K562 (cell line): ENCODE measurements around the gene FSTL4. TPM values are rescaled to one million over a fixed set of nuclear protein-coding genes. Genes with fewer than 3 reads are reported as not detected.

Experiments used
- ATF3 ChIP-seq, 2 experiments: fragments of 450-650 bp in 1 of 2; sonication (generic) in 1 of 2; formaldehyde crosslinking in 1 of 2; IDR thresholded peaks in 1 of 2; conservative IDR thresholded peaks in 1 of 2; 2 replicates each; pipeline versions ENCODE4 v1.6.1 to v1.8.1; 2016 to 2023; ENCODE audit warnings: mild to moderate bottlenecking in 2 of 2, moderate library complexity in 2 of 2, inconsistent platforms in 1 of 2, missing genetic modification reagents in 1 of 2
- CEBPG ChIP-seq, 3 experiments: fragments of 200-800 bp in 1 of 3; sonication (Bioruptor generic) in 1 of 3; sonication (generic) in 1 of 3; formaldehyde crosslinking in 1 of 3; IDR thresholded peaks in 2 of 3; conservative IDR thresholded peaks in 1 of 3; 2 replicates each; pipeline versions ENCODE4 v1.6.1 to v1.8.0; 2016 to 2022; ENCODE audit warnings: missing compliant biosample characterization in 2 of 3, missing genetic modification characterization in 2 of 3, mild to moderate bottlenecking in 1 of 3, missing genetic modification reagents in 1 of 3
- CHAMP1 ChIP-seq: fragments of 450-650 bp; IDR thresholded peaks from 2 replicates; pipeline ENCODE4 v1.6.1; 2016; ENCODE audit warnings: mild to moderate bottlenecking
- CTCF ChIP-seq, 3 experiments: IDR thresholded peaks in 2 of 3; conservative IDR thresholded peaks in 1 of 3; 2 replicates each; pipeline ENCODE4 v1.5.1; 2011 to 2012; ENCODE audit warnings: low read length in 3 of 3, mild to moderate bottlenecking in 3 of 3, control low read depth in 2 of 3, improper control_type of control experiment in 1 of 3, inconsistent platforms in 1 of 3, low read depth in 1 of 3, mixed read lengths in 1 of 3, moderate library complexity in 1 of 3; ENCODE audit not compliant: insufficient read depth in 2 of 3
- ESRRB ChIP-seq: fragments of 250-450 bp; sonication (Bioruptor Pico); IDR thresholded peaks from 2 replicates; pipeline ENCODE4 v1.5.0; 2020; ENCODE audit warnings: mild to moderate bottlenecking, moderate library complexity, borderline replicate concordance
- HDAC1 ChIP-seq, 2 experiments: fragments of 450-650 bp; IDR thresholded peaks; 2 replicates each; pipeline ENCODE4 v1.6.1; 2016 to 2017; ENCODE audit warnings: inconsistent platforms in 1 of 2, mild to moderate bottlenecking in 1 of 2, moderate library complexity in 1 of 2
- MYNN ChIP-seq, 2 experiments: sonication (generic); formaldehyde crosslinking in 1 of 2; IDR thresholded peaks; 2 replicates each; pipeline versions ENCODE4 v1.5.0 to v1.6.1; 2016 to 2020; ENCODE audit warnings: antibody characterized with exemption in 1 of 2, missing genetic modification reagents in 1 of 2
- NFE2L1 ChIP-seq: fragments of 450-650 bp; IDR thresholded peaks from 2 replicates; pipeline ENCODE4 v1.6.1; 2016; ENCODE audit warnings: missing genetic modification characterization, low read depth, mild to moderate bottlenecking, missing compliant biosample characterization, moderate library complexity, borderline replicate concordance
- NR4A1 ChIP-seq, 2 experiments: fragments of 250-450 bp in 1 of 2; fragments of 450-650 bp in 1 of 2; sonication (Bioruptor Pico) in 1 of 2; IDR thresholded peaks; 2 replicates each; pipeline versions ENCODE4 v1.4.0 to v1.6.1; 2016 to 2020; ENCODE audit warnings: mild to moderate bottlenecking in 2 of 2, missing compliant biosample characterization in 1 of 2, missing genetic modification characterization in 1 of 2, moderate library complexity in 1 of 2
- STAT6 ChIP-seq: sonication (generic); formaldehyde crosslinking; IDR thresholded peaks from 2 replicates; pipeline ENCODE4 v1.8.1; 2023; ENCODE audit warnings: mild to moderate bottlenecking, missing genetic modification reagents
- USF2 ChIP-seq: sonication (generic); formaldehyde crosslinking; IDR thresholded peaks from 2 replicates; pipeline ENCODE4 v1.5.0; 2020; ENCODE audit warnings: missing genetic modification reagents
- ZKSCAN1 ChIP-seq: fragments of 150-350 bp; IDR thresholded peaks from 2 replicates; pipeline ENCODE4 v1.6.1; 2016; ENCODE audit warnings: low read depth, low read length
- ZNF507 ChIP-seq: conservative IDR thresholded peaks from 2 replicates; pipeline ENCODE4 v1.6.1; 2017; ENCODE audit warnings: missing genetic modification characterization, missing compliant biosample characterization
- polyA plus RNA-seq, 8 experiments: library from polyadenylated mRNA; depleted of rRNA in 4 of 8; stranded (reverse) in 5 of 8; unstranded in 3 of 8; fragments of >200 nt; fragmentation: Nextera tagmentation in 2 of 8; fragmentation: Illumina TruSeq in 1 of 8; extraction: Ambion mirVana in 2 of 8; extraction: Trizol in 1 of 8; gene quantifications; 2 replicates each; pipeline versions ENCODE4 v1.2.1 to v1.2.3, GENCODE V29; 2011 to 2014; ENCODE audit warnings: inconsistent platforms in 1 of 8, missing spikeins in 1 of 8
- total RNA-seq, 7 experiments: library from RNA; depleted of rRNA in 6 of 7; stranded (reverse); fragments of >200 nt in 6 of 7; fragmentation: Illumina TruSeq in 2 of 7; extraction: Trizol in 2 of 7; gene quantifications; 2 replicates each; pipeline versions ENCODE4 v1.2.1 to v1.2.3, GENCODE V29; 2011 to 2021; ENCODE audit warnings: low replicate concordance in 1 of 7

FSTL4 gene
- total and polyA plus RNA-seq, 9 of the 15 experiments (the other 6 are each of a cell fraction or from before 2014, with no cell fraction given) = 0.08 to 0.18 (median 0.10) TPM; not detected in 5

GRCh38 chr5:133240425-133241091 is 371.8 kb downstream of the FSTL4 start (continued):
- TF ChIP-seq ZKSCAN1 (peak; percentile 46; the same call in 1 of the 2 replicates), ATF3 (IDR thresholded peaks at IDR 0.05) (peak; percentile 100), ATF3 (CRISPR knock-in tag; conservative IDR thresholded peaks at IDR 0.05) (peak; percentile 99), HDAC1 (IDR thresholded peaks at IDR 0.05) (peak in 1 of 2 experiments; percentile 76; a peak in 2 of 4 replicates), ESRRB (no peak), STAT6 (CRISPR knock-in tag) (no peak), CEBPG (CRISPR knock-in tag; IDR thresholded peaks at IDR 0.05) (no peak), CEBPG (tag; conservative IDR thresholded peaks at IDR 0.05 in 1 of 2, IDR thresholded peaks at IDR 0.05 in 1 of 2) (no peak), NFE2L1 (tag) (peak; percentile 85), CHAMP1 (peak; percentile 46; the same call in 1 of the 2 replicates), CTCF (IDR thresholded peaks at IDR 0.05 in 2 of 3, conservative IDR thresholded peaks at IDR 0.05 in 1 of 3; ENCODE audit: insufficient read depth in 2 of 3, low read depth in 1 of 3, low read length in 3 of 3) (0 out of 6 replicates have a peak, but pooled peaks of 1 of the 3 experiments have one; percentile 7), NR4A1 (CRISPR knock-in tag; IDR thresholded peaks at IDR 0.05) (no peak), NR4A1 (tag; IDR thresholded peaks at IDR 0.05) (peak; percentile 44), MYNN (IDR thresholded peaks at IDR 0.05) (peak; percentile 77; the same call in 1 of the 2 replicates), MYNN (CRISPR knock-in tag; IDR thresholded peaks at IDR 0.05) (no peak), ZNF507 (tag) (no peak), USF2 (CRISPR knock-in tag) (peak; percentile 71)
